IMR-90 (cell line): ENCODE measurements around the gene PTPRF.

Experiments
- CEBPB ChIP-seq: IDR thresholded peaks from 2 replicates; pipeline ENCODE4 v1.6.1; 2012; ENCODE audit warnings: low read depth, low read length, improper control_type of control experiment
- ELK1 ChIP-seq: fragments of 150-350 bp; IDR thresholded peaks from 2 replicates; pipeline ENCODE4 v1.6.1; 2016; ENCODE audit warnings: low read depth, mild to moderate bottlenecking, low read length, moderate library complexity, borderline replicate concordance
- MXI1 ChIP-seq: IDR thresholded peaks from 2 replicates; pipeline ENCODE4 v1.6.1; 2012; ENCODE audit warnings: low read depth, mild to moderate bottlenecking, low read length, moderate library complexity, borderline replicate concordance
- POLR2A ChIP-seq: IDR thresholded peaks from 2 replicates; pipeline ENCODE4 v1.6.1; 2012; ENCODE audit warnings: mild to moderate bottlenecking, low read depth, low read length
- RFX5 ChIP-seq: IDR thresholded peaks from 2 replicates; pipeline ENCODE4 v1.8.0; 2012; ENCODE audit warnings: low read depth, mild to moderate bottlenecking, low read length, moderate library complexity
- SMC3 ChIP-seq: fragments of 150-350 bp; IDR thresholded peaks from 2 replicates; pipeline ENCODE4 v1.6.1; 2016; ENCODE audit warnings: low read depth, mild to moderate bottlenecking, antibody characterized with exemption, low read length, moderate library complexity
- TF ChIP-seq, protein P1 (sequence below): conservative IDR thresholded peaks from 2 replicates; pipeline ENCODE4 v1.5.1; 2012; ENCODE audit warnings: mild to moderate bottlenecking, low read depth, low read length, improper control_type of control experiment
- TF ChIP-seq, protein P2 (sequence below): fragments of 150-350 bp; IDR thresholded peaks from 2 replicates; pipeline ENCODE4 v1.6.1; 2017; ENCODE audit warnings: mild to moderate bottlenecking, antibody characterized with exemption, low read length, low read depth

GRCh38 chr1:43540653-43541071, 10.0 kb downstream of the PTPRF start:
- TF ChIP-seq POLR2A, result no peak
- TF ChIP-seq, protein P1, sequence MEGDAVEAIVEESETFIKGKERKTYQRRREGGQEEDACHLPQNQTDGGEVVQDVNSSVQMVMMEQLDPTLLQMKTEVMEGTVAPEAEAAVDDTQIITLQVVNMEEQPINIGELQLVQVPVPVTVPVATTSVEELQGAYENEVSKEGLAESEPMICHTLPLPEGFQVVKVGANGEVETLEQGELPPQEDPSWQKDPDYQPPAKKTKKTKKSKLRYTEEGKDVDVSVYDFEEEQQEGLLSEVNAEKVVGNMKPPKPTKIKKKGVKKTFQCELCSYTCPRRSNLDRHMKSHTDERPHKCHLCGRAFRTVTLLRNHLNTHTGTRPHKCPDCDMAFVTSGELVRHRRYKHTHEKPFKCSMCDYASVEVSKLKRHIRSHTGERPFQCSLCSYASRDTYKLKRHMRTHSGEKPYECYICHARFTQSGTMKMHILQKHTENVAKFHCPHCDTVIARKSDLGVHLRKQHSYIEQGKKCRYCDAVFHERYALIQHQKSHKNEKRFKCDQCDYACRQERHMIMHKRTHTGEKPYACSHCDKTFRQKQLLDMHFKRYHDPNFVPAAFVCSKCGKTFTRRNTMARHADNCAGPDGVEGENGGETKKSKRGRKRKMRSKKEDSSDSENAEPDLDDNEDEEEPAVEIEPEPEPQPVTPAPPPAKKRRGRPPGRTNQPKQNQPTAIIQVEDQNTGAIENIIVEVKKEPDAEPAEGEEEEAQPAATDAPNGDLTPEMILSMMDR, result no peak
- no peak for TF ChIP-seq RFX5
- no peak for TF ChIP-seq CEBPB
- no peak for TF ChIP-seq SMC3
- TF ChIP-seq, protein P2, sequence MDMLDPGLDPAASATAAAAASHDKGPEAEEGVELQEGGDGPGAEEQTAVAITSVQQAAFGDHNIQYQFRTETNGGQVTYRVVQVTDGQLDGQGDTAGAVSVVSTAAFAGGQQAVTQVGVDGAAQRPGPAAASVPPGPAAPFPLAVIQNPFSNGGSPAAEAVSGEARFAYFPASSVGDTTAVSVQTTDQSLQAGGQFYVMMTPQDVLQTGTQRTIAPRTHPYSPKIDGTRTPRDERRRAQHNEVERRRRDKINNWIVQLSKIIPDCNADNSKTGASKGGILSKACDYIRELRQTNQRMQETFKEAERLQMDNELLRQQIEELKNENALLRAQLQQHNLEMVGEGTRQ, result no peak
- TF ChIP-seq ELK1, result no peak
- TF ChIP-seq MXI1, result no peak
